ENCODE data around the gene CPSF4L.
"Not testable (repeated sequence)": the region's sequence is repeated elsewhere in the genome, so short reads cannot be mapped to it uniquely, and the experiment has no call there.

GRCh38 chr17:73264448-73264847 lies 2.8 kb upstream of the CPSF4L start:
- not testable (repeated sequence) for TF ChIP-seq POLR2A, CTCF (IDR thresholded peaks at IDR 0.05)

Data from heart left ventricle (tissue), 13 donors.